Transverse colon (tissue), 3 donors: ENCODE results near the gene EIF2S1.

Source experiments
- POLR2A ChIP-seq: fragments of 450-650 bp; IDR thresholded peaks from one replicate; pipeline ENCODE4 v1.6.1; 2016; ENCODE audit warnings: antibody characterized with exemption, mild to moderate bottlenecking, moderate library complexity
- TF ChIP-seq, protein P1 (sequence below), 5 experiments: fragments of 200-600 bp in 3 of 5; fragments of 450-650 bp in 2 of 5; sonication (generic) in 3 of 5; IDR thresholded peaks; 1 replicate in 2 of 5; 2 replicates in 3 of 5; pipeline ENCODE4 v1.5.1; 2016 to 2017; ENCODE audit warnings: antibody characterized with exemption in 5 of 5, inconsistent platforms in 3 of 5, mild to moderate bottlenecking in 2 of 5, moderate library complexity in 1 of 5

DNA sequence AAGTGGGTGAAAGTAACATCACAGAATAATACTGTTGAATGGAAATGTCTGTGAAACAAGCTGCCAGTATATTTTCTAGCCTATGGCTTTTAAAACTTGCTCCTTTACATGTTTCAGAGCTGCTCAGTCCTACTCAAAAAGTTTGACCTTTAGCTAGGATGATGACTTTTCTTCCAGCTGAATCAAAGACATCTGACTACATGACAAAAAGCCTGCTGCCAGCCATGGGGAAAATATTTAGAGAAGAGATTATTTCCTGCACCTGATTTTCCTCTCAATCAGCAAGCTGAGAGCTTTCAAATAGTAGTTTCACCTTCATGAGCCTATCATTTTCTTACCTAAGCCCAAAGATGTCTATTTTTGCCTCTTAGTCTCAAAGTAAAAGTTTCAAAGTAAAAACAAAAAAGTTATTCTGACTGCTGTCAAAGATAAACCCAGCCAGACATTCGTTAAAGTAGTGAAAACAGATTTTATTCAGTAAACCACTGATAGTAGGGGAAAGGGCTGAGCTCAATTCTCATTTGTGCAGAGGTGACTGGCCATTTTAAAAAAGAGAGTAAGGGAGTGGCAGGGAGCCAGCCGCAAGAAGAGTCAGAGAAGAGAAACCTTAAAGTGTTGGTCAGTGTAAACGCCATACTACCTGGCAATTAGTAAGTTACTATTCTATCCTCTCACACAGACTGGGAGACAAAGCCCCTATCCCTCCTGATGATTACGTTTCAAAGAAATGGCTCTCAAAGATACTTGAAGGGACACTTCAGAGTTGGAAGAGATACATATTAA lies 2.8 kb upstream of the EIF2S1 start:
- TF ChIP-seq, protein P1, sequence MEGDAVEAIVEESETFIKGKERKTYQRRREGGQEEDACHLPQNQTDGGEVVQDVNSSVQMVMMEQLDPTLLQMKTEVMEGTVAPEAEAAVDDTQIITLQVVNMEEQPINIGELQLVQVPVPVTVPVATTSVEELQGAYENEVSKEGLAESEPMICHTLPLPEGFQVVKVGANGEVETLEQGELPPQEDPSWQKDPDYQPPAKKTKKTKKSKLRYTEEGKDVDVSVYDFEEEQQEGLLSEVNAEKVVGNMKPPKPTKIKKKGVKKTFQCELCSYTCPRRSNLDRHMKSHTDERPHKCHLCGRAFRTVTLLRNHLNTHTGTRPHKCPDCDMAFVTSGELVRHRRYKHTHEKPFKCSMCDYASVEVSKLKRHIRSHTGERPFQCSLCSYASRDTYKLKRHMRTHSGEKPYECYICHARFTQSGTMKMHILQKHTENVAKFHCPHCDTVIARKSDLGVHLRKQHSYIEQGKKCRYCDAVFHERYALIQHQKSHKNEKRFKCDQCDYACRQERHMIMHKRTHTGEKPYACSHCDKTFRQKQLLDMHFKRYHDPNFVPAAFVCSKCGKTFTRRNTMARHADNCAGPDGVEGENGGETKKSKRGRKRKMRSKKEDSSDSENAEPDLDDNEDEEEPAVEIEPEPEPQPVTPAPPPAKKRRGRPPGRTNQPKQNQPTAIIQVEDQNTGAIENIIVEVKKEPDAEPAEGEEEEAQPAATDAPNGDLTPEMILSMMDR (IDR thresholded peaks at IDR 0.05): no peak
- TF ChIP-seq POLR2A: no peak
